OCI-LY1 (cell line): ENCODE data around the gene OPRM1.

Source experiments
- H2AFZ ChIP-seq: fragments of 200-600 bp; sonication (generic), shearing (Covaris generic); 2 replicates; pipeline ENCODE4 v1.6.0; 2014; ENCODE audit warnings: antibody characterized with exemption, mild to moderate bottlenecking, low read length
- H3F3A ChIP-seq: fragments of 200-600 bp; sonication (generic), shearing (Covaris generic); 2 replicates; pipeline ENCODE4 v1.6.0; 2014; ENCODE audit warnings: mild to moderate bottlenecking, antibody characterized with exemption, low read length, moderate library complexity; ENCODE audit not compliant: insufficient read depth
- H3K27ac ChIP-seq: fragments of 200-600 bp; sonication (generic); 2 replicates; pipeline ENCODE4 v1.5.1; 2014; ENCODE audit warnings: low read length, mixed run types, mild to moderate bottlenecking, low read depth; ENCODE audit not compliant: poor library complexity, severe bottlenecking
- H3K27me3 ChIP-seq: fragments of 200-600 bp; sonication (generic); 2 replicates; pipeline ENCODE4 v1.6.0; 2014; ENCODE audit warnings: antibody characterized with exemption, mild to moderate bottlenecking, low read length, moderate library complexity; ENCODE audit not compliant: insufficient read depth
- H3K36me3 ChIP-seq: fragments of 200-600 bp; sonication (generic); 2 replicates; pipeline ENCODE4 v1.6.1; 2014; ENCODE audit warnings: mild to moderate bottlenecking, antibody characterized with exemption, low read length, moderate library complexity, mixed read lengths; ENCODE audit not compliant: insufficient read depth
- H3K4me1 ChIP-seq: fragments of 200-600 bp; sonication (generic); 2 replicates; pipeline ENCODE4 v1.5.1; 2014; ENCODE audit warnings: mild to moderate bottlenecking, low read length, moderate library complexity; ENCODE audit not compliant: insufficient read depth, severe bottlenecking
- H3K4me2 ChIP-seq: fragments of 200-600 bp; sonication (generic), shearing (Covaris generic); 2 replicates; pipeline ENCODE4 v1.6.1; 2014; ENCODE audit warnings: low read length
- H3K4me3 ChIP-seq: fragments of 200-600 bp; sonication (generic); 2 replicates; pipeline ENCODE4 v1.5.1; 2014; ENCODE audit warnings: low read length, low read depth, mild to moderate bottlenecking, mixed read lengths; ENCODE audit not compliant: poor library complexity, severe bottlenecking
- H3K79me2 ChIP-seq: fragments of 200-600 bp; shearing (Covaris generic); 2 replicates; pipeline ENCODE4 v1.6.1; 2016; ENCODE audit warnings: mixed run types, low read length, mixed read lengths; ENCODE audit not compliant: insufficient read depth
- H3K9ac ChIP-seq: fragments of 200-600 bp; sonication (generic), shearing (Covaris generic); 2 replicates; pipeline ENCODE4 v1.6.1; 2014; ENCODE audit warnings: mild to moderate bottlenecking, low read length, mixed read lengths
- H3K9me2 ChIP-seq: fragments of 200-600 bp; sonication (generic), shearing (Covaris generic); 2 replicates; pipeline ENCODE4 v1.6.1; 2014; ENCODE audit warnings: low read depth, mild to moderate bottlenecking, low read length, mixed read lengths
- H3K9me3 ChIP-seq: fragments of 200-600 bp; shearing (Covaris generic); 2 replicates; pipeline ENCODE4 v1.6.1; 2014; ENCODE audit warnings: low read length, mixed read lengths
- H4K20me1 ChIP-seq: fragments of 200-600 bp; sonication (generic), shearing (Covaris generic); 2 replicates; pipeline ENCODE4 v1.6.0; 2016; ENCODE audit warnings: mild to moderate bottlenecking, low read length; ENCODE audit not compliant: insufficient read depth
- EZH2 ChIP-seq: fragments of 200-600 bp; sonication (generic), shearing (Covaris generic); IDR thresholded peaks from 2 replicates; pipeline ENCODE4 v1.8.0; 2017; ENCODE audit warnings: borderline replicate concordance, mixed run types, mild to moderate bottlenecking, antibody characterized with exemption, low read length, moderate library complexity, mixed read lengths
- TF ChIP-seq, protein P1 (sequence below): fragments of 200-600 bp; sonication (generic), shearing (Covaris generic); IDR thresholded peaks from 2 replicates; pipeline ENCODE4 v1.5.1; 2017; ENCODE audit warnings: mild to moderate bottlenecking, antibody characterized with exemption, low read length, moderate library complexity, mixed read lengths

Gene OPRM1

DNA sequence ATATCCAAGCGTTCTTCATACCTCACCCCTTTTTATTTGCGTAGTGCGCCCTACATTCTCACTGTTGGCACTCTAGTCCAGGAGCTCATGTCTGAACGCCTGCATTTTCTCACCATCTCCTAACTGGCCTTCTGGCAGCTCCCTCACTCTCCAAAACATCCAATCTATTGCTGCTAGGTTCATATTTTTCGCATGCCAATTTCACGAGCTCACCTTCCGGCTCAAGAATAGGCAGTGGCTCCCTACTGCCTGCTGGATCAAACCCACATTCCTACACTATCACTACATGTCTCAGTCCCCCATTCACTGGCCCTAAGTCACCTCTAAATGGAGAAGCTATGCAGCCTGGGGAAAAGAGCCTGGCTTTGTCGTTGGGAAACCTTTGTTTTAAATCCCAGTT, 202.5 kb downstream of the OPRM1 start:
- H3K9me3 ChIP-seq = no peaks in the 10 kb centered on the region
- H4K20me1 ChIP-seq = no peaks in the 10 kb centered on the region
- no peak overlapping the region for H3K4me2 ChIP-seq

DNA sequence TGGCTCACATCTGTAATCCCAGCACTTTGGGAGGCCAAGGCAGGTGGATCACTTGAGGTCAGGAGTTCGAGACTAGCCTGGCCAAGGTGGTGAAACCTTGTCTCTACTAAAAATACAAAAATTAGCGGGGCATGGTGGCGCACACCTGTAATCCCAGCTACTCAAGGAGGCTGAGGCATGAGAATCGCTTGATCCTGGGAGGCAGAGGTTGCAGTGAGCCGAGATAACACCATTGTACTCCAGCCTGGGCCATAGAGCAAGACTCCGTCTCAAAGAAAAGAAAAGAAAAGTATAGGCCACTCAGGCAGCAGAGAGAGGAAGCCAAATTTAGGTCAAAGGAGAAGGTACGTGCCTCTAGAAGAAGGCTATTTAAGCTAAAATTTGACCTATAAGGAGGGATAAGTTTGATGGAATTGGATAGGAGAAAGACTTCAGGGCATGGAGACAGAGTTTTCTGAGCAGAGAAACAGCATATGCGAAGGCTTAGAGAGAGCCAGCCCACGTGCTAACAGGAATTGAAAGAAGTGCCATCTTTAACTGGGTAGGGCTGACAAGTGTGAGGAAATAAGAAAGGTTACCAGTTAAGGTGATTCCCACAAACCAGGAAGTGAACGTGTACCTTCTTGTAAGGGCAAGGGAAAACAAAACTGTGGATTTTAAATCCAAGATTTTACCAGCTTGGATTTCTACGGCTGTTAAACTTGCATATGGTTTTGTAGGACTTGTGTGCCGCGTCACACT, 203.7 kb downstream of the OPRM1 start:
- H3K9me3 ChIP-seq = no peaks in the 10 kb centered on the region
- no peak overlapping the region for H2AFZ ChIP-seq
- H3F3A ChIP-seq = no peaks in the 10 kb centered on the region
- no peak for TF ChIP-seq EZH2
- TF ChIP-seq, protein P1, sequence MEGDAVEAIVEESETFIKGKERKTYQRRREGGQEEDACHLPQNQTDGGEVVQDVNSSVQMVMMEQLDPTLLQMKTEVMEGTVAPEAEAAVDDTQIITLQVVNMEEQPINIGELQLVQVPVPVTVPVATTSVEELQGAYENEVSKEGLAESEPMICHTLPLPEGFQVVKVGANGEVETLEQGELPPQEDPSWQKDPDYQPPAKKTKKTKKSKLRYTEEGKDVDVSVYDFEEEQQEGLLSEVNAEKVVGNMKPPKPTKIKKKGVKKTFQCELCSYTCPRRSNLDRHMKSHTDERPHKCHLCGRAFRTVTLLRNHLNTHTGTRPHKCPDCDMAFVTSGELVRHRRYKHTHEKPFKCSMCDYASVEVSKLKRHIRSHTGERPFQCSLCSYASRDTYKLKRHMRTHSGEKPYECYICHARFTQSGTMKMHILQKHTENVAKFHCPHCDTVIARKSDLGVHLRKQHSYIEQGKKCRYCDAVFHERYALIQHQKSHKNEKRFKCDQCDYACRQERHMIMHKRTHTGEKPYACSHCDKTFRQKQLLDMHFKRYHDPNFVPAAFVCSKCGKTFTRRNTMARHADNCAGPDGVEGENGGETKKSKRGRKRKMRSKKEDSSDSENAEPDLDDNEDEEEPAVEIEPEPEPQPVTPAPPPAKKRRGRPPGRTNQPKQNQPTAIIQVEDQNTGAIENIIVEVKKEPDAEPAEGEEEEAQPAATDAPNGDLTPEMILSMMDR = no peak
- H3K4me2 ChIP-seq = no peak overlapping the region
- no peaks in the 10 kb centered on the region for H3K9me2 ChIP-seq
- H3K79me2 ChIP-seq = no peaks in the 10 kb centered on the region
- no peak overlapping the region for H3K9ac ChIP-seq
- no peaks in the 10 kb centered on the region for H3K36me3 ChIP-seq
- no peaks in the 10 kb centered on the region for H4K20me1 ChIP-seq
- H3K27me3 ChIP-seq = no peaks in the 10 kb centered on the region
- no peak overlapping the region for H3K27ac ChIP-seq
- H3K4me3 ChIP-seq = no peak overlapping the region
- no peaks in the 10 kb centered on the region for H3K4me1 ChIP-seq

More for the DNA sequence above, 202.5 kb downstream of the OPRM1 start:
- Histone ChIP-seq H3K36me3 (no peaks in the 10 kb centered on the region), H3K9ac (no peak overlapping the region), H3K4me3 (no peak overlapping the region), H3K27ac (no peak overlapping the region), H3K27me3 (no peaks in the 10 kb centered on the region), H3K79me2 (no peaks in the 10 kb centered on the region), H3F3A (no peaks in the 10 kb centered on the region), H3K9me2 (no peaks in the 10 kb centered on the region), H3K4me1 (no peaks in the 10 kb centered on the region), H2AFZ (no peak overlapping the region)
- TF ChIP-seq EZH2 = no peak
- TF ChIP-seq, protein P1 = no peak

DNA sequence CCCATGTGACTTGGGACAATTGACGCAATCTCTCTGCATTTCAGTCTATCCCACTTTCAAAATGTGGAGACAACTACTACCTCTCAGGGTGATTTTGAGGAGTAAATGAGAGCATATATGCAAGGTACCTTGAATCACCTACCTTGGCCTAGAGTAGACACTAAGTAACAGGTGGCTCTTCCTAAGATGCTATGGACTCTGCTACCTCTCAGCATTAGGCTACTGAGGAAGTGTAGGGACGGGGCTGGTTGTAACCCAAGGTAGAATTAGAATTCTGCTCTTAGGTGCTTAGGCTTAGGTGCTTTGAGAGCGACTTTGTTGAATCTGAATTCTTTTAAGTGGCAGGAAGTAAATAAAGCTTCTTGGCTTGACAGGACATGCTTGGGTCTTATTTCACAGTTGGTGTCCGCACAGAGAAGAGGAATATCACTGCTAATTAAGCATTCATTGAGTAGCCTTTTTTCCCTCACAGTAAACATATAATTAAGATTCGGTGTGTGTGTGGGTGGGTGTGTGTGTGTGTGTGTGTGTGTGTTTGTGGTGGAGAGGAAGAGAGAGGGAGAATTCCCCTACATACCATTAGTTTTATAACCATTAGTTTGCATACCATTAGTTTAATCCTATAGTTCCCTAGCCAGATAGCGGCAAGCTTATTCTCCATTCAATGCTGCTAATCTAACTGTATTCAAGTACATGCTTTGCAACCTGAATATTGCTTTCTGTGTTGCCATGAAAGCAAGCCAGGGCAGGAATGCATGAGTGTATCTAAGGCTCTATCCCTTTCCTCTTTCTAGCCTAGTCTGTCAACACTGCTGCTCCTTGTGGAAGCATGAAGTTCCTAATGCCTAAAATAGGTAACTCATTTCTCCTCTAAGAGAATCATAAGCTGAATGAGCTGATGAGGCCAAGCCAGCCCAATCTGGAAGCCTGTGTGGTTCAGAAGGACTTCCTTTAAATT, 205.0 kb downstream of the OPRM1 start:
- Histone ChIP-seq H2AFZ (no peak overlapping the region), H4K20me1 (no peaks in the 10 kb centered on the region), H3K9me2 (no peaks in the 10 kb centered on the region), H3K27me3 (no peaks in the 10 kb centered on the region), H3K27ac (no peak overlapping the region), H3K4me3 (no peak overlapping the region), H3K9ac (no peak overlapping the region), H3K79me2 (no peaks in the 10 kb centered on the region), H3K4me1 (no peaks in the 10 kb centered on the region), H3K36me3 (no peaks in the 10 kb centered on the region), H3F3A (no peaks in the 10 kb centered on the region), H3K9me3 (no peaks in the 10 kb centered on the region), H3K4me2 (no peak overlapping the region)
- TF ChIP-seq EZH2 = no peak
- TF ChIP-seq, protein P1 = no peak
